Activated CD4-positive, CD25-positive, alpha-beta regulatory T cell treated with anti-CD3 and anti-CD28 coated beads, Interleukin-2, amount 50 U/mL, for 24 hours (primary cell): ENCODE data around the gene BIN1.
A peak's percentile ranks its signal among the peaks of the same experiment; 100 is the strongest.
"Not testable (repeated sequence)": the region's sequence is repeated elsewhere in the genome, so short reads cannot be mapped to it uniquely, and the experiment has no call there.

ENCODE experiments used
- ATAC-seq, 2 donors: fragments of 150-1000 bp; cut with Tn5 transposase; one replicate each; pipeline ENCODE4 v1.10.0; 2021; ENCODE audit warnings: mild to moderate bottlenecking in 1 of 2, moderate library complexity in 1 of 2

Gene BIN1

DNA sequence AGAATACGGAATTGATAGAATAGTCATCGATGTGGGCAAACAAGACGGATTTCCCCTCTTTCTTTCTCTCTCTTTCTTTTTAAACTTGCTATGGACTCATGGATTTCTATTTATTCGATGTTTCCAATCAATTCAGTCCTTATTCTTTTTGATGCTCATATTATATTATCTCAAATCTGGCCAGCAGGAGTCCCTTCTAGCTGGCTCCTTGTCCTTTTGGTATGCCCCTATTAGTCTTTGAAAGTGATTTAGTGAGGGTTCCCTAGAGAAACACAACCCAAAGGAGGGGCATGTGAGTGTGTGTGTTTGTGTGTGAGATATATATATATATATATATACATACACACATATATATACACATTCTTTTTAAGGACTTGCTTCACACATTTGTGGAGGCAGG is 23.5 kb upstream of the BIN1 start:
- ATAC-seq = no peak

DNA sequence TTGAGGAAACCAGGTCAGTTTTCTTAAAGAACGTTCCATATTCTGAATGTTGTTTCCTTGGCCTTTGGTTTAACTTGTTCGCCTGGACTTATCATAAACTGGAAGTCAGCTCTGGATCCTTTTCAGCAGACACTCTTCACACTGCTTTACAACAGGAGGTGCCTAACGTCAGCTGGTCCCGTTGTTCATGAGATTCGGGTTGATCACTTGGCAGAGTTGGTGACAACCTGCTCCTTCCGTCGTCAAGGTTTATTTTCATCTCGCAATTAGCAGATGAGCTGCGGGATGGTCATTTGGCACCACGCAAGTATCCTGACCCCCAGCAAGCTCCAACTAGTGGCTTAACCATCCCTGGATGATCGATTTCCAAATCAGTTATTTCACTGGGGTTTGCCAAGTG is 23.0 kb upstream of the BIN1 start:
- no peak for ATAC-seq

DNA sequence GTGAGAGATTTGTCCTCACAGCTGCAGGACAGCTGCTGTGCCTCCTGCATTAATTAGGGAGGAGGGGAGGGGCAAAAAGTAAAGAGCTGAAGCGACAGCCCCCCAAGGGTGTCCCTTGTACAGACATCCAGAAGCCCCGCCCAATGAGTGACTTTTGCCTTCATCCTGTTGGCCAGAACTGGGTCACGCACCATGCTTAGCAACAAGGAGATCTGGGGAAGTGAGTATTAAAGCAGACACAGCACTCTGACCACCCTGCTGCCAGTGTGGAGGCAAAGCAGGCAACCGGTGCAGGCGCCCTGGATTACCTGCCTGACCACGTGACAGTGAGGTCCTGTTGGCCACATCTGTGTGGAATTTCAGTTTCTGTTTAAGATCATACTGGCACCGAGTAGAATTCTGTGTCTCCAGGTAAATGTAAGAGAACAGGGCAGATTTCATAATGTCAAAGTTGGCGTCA is 21.5 kb upstream of the BIN1 start:
- ATAC-seq = peak in 1 of 2 donors; percentile 36

DNA sequence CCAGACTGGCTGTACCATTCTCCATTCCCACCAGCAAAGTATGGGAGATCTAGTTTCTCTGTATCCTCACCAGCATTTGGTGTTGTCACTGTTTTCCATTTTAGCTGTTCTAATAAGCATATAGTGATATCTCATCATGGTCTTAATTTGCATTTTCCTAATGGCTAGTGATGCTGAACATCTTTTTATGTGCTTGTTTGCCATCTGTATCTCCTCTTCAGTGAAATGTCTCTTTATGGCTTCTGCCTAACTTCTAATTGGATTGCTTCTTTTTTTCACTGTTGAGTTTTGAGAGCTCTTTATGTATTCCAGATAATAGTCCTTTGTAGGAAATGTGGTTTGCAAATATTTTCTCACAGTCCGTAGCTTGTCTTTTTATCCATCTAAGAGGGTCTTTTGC is 18.9 kb upstream of the BIN1 start:
- no peak for ATAC-seq

DNA sequence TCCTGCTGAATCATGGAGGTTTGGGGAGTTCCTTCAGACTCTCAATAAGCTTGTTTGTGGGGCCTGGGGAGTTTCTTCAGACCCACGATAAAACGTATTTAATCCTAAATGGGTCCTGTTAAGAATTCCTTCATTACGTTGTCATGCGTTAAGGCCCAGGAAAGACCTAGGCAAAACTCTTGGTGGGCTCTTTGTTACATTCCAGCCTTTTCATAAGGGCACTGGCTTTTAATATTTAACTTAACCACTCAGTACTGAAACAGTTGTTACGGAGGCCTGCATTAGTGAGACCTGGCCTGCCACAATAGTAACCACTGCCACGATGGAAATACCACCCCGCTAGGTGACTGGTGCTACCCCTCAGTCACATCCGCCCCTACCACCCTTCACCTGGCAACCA is 17.5 kb upstream of the BIN1 start:
- no peak for ATAC-seq

DNA sequence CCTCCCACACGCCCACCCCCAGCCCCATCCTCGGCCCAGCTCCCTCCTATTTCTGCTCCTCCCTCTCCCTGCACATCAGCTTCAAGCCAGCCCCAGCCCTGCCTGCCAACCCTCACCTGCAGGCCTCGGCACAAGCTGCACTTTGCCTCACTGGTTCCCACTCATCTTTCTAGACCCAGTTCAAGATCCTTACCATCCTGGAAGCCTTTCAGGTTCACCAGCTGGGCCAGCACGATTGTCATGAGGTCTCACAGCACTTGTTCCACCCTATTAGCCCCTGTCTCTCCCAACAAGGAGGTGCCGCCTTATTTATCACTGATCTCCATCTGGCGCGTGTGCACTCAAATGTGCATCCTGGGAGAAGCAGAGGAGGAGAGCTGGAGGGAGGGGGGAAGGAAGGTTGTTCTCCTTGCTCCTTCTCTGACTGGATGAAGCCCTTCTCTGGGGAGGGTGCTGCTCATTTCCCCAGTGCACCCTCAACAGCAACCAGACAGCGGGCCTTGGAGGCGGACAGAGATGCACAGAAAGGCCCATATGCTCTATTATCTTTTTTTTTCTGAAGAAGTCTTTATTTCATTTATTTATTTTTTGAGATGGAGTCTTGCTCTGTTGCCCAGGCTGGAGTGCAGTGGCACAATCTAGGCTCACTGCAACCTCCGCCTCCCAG is 15.5 kb upstream of the BIN1 start:
- ATAC-seq = no peak

DNA sequence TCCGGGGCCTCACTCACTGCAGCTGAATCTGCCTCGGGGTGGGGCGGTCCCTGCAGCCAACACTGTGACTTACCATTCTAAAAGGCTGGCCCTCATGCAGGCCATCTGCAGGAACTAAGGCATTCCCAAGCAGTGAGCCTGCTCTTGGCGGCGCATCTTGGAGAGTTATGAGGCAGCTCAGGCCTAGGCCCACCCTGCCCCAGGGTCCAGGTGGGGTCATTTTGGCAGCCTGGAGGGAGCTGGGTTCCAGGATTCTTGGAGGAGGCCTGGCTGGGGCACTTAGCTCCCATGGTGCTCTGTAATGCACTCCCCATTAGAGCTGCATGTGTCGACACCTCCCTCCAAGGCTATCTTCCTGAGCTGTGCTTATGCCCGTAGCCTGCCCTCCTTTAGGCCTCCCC is 14.8 kb upstream of the BIN1 start:
- ATAC-seq = no peak

DNA sequence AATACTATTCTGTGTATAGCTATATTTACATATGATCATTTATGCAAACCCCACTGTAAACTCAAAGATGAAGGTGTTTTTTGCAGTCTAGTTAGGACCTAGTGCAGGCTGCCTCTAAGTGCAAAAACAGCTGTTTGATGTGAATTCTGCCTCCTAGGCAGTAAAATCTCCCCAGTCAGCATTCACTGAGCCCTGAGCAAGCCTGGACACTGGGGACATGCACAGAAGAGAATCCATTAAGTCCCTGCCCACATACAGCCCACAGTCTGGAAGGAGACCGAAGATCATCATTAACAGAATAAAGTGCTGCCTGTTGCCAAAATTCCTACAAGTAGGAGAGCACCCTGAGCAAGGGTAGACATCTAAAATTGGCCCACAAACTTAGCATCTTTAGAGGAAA is 14.4 kb upstream of the BIN1 start:
- ATAC-seq = no peak

DNA sequence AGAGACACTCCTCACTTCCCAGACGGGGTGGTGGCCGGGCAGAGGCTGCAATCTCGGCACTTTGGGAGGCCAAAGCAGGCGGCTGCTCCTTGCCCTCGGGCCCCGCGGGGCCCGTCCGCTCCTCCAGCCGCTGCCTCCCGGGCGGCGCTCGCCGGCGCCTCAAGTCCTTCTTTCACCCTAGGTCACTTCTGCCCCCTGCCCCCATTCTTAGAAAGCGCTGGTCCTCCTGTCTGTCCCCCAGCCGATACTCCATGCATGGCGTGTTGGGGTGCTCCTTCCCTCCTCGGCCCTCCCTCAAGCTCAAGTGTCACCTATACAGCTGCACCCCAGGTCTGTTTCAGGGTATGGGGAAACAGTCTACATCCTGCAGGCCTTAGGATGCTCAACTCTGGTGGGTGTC is 13.5 kb upstream of the BIN1 start:
- ATAC-seq = not testable (repeated sequence)

DNA sequence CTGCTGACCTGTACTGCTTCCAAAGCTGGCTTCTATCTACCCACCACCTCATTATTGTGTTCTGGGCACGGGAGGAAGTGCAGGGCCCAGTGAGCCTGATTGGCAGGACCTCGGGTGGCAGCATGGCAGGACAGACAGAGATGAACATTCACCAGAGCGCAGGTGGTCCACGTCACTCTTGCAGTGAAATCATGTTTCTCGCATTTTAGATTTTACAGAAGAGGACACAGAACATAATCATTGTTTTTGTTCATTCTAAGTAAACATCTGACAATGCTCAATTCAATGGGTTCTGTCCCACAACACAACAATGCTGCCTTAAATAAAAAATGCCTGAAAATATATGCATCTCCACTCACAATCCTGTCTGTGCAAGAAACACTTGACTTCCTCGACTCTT is 11.5 kb upstream of the BIN1 start:
- no peak for ATAC-seq

DNA sequence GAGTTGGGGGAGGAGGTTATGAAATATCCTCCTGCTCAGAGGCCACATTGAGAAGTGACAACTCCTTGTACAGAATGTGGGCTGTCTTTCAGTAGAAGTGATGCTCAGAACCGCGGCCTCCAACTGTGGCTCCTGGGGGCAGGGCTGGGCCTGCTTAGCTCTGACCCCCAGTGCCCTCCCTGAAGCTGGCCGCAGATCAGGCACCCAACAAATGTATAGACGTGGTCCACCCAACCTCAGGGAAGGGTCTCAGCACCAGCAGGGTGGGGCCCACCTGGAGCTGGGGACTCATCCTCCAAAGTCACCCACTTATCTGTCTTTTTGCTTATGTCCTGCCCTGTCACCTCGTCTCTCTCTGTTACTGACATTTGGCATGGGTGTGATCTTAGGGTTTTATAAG is 11.1 kb upstream of the BIN1 start:
- no peak for ATAC-seq

DNA sequence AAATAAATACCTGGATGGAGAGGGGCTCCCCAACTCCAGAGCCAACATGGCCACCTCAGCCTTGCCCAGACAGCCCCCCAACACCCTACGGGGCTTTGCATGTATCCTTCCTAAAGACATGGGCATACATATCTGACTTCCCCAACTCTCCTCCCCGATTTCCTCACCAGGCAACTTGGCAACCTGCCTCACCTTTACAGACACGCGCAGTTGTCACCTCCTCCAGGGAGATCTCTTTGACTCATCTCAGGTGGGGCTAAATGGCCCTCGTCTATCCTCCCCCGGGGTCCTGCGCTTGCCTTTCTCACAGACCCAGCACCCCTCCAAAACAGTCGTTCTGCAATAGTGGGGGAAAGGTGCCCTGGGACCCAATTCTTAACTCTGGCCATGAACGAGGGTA is 10.6 kb upstream of the BIN1 start:
- ATAC-seq = no peak

DNA sequence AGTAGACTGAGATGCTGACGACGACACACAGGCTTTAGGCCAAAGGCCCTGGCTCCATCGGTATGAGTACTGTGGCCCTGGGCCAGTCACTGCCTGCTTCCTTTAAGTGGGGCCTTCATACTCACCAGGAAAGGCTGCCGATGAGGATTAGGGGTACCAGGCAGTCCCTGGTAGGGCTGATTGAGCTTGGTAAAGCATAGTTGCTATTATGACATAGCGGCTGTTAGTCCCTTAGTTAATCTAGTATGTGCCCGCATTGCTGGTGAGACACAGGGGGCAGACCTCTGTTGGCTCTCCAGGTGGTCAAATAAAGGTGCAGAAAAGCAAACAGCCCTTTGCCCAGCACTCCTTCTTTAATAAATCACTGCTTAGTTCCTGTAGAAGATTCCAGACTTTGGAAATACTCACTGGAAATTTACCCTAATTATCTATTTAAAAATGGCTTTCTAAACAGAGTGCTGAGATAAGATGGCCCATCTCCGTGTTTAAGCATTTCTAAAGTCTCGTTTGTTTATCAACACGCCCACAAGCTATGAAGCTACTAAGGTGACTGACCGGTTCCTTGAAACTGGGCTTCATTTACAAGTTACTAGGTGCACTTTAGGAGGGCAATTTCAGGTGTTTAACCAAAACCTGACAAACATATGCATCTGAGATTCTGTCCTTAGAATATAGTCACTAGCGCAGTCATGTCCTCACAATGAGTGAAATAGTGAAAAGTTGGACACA is 8.7 kb upstream of the BIN1 start:
- ATAC-seq = no peak

DNA sequence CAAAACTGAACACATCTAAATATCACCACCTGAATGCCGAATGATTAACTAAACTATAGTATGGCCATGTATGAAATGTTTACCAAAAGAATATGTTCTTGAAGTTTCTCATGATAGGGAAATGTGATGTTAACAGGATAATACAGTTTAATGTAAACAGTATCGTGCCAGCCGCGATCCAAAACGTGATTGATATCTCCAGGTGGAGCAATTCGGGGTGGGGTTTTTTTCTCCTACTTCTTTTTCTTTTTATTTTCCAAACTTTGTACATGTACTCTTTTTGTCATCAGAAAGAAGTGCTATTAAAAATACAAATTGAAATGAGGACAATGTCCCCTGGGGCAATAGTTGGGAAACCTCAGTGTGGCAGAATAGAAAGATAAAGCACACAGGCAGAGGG is 4.0 kb upstream of the BIN1 start:
- ATAC-seq = no peak

DNA sequence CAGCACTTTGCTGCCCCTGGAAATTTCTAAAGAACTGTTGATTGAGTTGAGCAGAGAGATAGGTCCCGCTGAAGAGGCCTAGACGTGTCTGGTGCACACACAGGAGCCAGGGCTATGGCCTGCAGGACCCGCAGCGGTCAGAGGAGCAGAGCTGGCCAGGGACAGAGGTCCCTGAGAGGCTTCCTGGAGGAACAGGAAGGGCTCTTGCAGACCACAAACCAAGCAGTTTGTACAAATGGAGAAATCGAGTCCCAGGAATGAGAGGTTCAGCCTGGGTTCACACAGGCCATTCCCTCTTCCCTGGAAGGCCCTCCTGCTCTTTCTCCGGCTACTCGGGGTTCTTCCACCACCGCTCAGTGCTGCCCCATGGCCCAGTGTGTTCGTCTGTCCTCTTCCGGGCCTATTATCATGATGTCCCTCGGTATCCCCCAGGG is 1.2 kb upstream of the BIN1 start:
- no peak for ATAC-seq

DNA sequence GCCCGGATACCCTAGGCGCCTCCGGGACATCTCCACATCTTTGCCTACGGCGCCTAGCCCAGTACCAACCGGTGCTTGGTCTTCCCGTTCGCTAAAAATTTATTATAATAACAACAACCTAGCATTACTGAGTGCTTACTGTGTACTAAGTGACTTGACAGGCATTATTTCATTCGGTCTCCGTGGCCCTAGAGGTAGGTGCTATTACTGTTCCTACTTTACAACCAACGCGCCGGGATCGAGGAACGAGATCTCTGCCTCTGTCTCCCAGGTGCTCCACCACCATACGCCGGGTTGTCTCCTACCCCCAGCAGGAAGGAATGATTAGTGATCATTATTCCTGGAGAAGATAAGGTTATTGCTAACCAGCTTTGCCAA is 657 bp upstream of the BIN1 start:
- ATAC-seq = peak in 1 of 2 donors; percentile 16

DNA sequence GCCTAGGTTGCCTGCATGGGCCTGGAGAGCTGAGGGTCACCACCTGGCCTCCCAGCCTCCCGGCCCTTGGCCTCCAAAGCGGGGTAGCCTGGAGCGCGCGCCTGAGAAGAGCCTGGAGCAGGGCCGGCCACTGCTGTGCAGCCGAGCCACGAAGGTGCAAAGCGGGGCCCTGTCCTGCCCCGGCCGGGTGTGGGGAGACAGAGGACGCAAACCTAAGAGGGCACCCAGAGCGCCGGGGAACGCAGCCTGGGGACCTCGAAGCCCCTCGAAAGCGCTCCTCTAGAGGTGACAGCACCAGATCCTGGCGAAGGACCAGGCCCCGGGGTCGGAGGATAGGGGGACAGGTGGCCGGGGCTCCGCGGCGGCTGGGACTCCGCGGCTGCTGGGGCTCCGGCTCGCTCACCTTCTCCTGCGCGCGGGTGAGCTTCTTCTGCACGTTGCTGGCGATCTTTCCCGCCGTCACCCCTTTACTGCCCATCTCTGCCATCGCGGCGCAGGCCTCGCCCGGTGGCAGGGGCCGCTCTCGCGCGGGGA is 430 bp downstream of the BIN1 start:
- ATAC-seq = peak; percentile 11 to 13

DNA sequence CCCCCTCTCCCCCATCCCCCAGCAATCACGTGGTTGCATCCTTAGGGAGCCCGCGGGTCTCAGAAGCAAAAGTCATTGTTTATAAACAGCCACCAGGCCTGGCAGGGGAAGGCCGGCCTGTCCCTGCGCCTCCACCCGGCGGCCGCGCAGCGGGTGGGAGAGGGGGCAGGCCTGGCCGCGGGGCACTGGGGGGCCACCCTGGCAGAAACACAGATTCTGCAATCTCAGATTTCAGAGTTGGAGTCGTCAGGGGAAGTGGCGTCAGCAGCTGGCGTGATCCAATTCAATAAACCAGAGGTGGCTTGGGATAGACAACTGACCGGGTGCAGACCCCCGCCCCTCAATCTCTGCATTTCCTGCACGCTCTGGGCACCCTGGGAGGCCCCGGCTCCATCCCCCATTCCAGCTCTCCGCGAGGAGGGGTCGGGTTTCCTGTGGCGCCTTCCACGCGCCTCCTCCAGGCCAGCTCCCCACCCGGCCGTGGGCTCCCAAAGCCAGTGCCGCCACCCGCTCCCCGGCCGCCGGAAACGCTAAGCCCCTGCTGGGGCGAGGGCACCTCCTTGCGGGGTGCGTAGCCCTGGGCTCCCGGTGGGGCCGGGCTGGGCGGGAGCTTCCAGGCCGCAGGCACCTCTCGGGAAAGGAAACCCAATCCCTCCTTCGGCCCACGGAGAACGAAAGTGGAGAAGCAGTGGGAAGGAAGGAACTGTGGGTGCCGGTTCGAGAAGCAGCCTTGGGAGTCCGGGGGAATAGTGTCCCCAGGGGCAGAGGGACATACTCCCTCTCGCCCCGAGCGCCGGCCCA is 1.1 kb downstream of the BIN1 start:
- no peak for ATAC-seq

DNA sequence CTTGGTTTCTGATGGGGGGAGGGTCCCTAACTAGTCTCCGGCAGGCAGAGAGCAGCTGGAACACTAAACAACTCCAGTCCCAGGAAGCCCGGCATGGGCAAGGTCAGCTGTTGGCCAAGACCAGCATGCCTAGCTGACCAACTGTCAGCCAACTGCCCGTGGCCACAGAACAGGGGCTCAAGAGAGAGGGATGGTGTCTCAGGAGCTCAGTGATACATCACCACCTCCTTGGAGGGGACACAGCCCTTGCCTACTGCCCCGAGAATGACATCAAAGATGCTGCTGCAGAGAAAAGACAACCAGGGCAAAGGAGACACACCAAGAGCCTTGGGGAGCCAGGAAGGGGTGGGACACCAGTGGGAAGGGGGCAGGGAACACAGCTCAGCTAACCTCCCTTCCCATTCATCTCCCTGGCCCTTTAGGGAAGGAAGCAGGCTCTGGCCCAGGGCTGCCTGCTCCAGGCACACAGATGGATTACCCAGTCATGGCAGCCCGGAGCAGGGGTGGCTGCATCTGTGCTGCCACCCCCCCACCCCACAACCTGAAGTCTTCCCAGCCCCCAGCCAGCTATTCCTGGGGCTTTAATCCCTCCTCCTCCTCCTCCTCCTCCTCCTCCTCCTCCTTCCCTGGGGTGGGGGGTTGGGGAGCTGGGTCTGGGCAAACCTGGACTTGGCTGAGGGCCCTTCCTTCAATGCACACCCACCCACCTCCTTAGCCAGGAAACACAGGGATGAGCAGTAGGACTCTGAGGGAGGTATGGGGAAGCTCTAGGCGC is 1.9 kb downstream of the BIN1 start:
- ATAC-seq = no peak

DNA sequence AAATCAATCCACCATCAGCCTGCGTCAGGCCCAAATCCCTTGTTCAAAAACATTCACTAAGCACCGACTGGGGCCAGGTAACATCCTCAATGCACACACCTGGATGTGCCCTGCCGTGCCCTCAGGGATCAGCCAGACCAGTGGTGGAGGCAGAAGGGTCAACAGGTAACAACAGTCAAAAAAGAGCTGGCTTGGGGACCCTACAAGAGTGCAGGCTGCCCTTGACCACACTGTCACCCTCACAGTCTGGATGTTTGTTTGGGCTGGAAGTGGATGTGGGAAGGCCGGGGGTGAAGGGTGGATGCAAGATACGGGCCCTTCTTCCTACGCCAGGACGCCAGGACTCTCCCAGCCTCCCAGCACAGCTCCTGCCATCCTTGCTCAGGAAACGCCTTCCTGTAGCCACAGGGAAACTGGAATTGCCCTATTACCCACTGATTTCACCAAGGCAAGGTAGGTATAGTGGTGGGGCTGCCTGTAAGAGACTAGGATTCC is 2.7 kb downstream of the BIN1 start:
- ATAC-seq = no peak

DNA sequence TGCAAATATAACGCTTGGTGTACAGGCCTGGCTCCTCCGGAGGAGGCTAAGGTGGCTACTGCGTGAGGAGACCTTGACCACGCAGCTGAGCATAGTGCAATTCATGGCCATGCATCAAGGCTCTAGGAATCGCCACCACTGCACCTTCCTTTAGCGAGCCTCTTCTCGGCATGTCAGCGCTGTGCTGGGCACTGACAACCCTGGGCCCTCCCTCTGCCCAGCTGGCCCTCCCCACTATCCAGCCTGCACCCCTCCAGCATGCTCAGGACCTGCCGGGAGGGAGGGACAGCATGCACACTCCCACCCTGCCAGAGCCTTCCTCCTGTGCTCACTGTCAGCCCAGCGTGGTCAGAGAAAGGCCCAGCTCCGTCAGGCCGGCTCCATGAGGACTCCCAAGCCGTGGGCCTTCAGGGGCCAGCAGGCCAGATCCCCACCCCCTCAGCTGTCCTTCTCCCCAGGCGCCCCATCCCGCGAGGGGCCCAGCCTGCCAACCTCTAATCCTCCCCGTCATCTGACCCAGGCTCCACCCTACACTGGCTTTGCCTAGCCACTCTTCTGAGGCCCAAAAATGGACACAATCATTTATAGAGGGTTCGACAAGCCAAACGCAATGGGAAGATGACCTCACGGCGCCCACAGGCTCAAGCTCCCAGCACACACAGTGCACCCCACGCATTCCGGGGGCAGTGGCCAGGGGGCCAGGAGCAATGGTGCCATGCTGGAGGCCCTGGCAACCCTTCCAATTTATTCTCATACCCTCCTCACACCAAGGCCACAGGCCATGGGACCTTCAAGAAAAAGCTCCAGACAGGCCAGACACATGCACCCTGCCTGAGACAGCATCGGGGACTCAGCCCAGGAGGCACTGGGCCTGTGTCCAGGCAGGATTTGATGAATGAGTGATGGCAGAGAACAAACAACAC is 3.5 kb downstream of the BIN1 start:
- no peak for ATAC-seq
